Superior temporal gyrus (tissue), 1 donor: ENCODE measurements around the gene IFNGR2.
"Not testable (repeated sequence)": the region's sequence is repeated elsewhere in the genome, so short reads cannot be mapped to it uniquely, and the experiment has no call there.

Source experiments
- DNase-seq: peaks from one replicate; pipeline ENCODE4 v3.0.0-alpha.2; 2016; ENCODE audit errors: extremely low spot score

Gene IFNGR2

DNA sequence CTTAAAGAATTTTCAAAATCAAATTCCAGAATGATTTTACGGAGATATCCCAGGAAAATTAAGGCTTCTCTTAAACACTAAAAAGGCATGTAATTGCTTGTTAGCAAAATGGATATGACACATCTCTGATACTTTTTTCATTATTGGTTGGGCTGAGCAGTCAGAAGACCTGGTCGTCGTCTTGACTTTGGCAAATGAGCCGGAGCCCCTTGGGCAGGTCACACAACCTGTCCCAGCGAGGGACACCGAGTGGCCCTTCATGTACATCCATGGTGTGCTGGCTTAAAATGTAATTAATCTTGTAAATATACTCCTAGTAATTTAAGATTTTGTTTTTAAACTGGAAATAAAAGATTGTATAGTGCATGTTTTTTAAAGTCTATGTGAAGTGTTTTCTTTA lies 33.9 kb downstream of the IFNGR2 start:
- DNase-seq = no peak

DNA sequence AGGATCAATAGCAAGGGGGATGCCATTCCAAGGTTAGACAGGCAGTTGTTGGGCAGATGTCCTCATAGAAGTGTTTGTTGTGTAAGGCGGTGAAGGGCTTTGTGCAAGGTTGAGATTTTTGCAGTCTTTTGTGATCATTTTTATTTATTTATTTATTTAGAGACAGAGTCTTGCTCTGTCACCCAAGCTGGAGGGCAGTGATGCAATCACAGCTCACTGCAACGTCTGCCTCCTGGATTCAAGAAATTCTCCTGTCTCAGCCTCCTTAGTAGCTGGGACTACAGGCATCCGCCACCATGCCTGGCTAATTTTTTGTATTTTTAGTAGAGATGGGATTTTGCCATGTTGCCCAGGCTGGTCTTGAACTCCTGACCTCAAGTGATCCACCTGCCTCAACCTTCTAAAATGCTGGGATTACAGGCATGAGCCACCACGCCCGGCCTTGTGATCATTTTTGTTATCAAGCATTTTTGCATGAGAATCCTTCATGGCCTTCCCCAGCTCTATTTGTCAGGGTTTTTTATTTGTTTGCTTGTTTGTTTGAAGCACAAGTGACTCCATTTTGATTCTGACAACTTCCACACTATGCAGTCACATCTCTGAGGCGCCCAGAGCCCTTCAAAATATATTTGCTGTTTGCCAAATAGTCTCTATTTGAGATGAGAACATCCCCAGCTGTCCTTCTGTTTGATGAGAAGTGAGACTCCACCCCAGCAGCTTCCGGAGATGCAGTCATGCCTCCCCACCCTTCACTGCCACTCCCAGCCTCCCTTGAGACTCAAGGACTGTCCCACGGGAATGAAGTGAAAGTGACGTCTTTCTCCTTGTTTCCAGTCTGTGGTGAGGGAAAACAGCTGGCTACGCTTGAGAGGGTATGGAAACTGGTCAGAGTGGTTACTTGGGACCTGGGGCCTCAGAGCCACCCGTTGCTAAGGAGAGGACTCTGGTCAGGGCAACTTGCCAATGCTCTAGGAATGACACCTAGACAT lies 38.6 kb downstream of the IFNGR2 start:
- DNase-seq = no peak

DNA sequence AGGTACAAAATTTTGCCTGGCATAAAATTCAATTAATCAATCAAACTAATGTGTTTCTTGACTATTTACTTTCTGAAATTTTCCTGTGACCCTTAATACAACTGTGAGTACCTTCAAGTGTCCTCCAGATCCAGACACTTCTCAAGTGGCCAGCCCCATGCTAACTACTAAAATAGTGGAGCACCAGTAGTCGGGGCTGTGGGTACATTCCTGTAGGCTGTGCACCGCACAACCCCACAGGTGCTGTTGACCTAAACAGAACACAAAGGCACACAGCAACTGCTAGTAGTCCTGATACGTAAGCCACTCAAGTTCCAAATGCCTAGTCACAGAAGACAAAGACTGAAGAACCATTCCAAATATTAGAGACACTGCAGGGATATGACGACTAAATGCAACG lies 40.0 kb downstream of the IFNGR2 start:
- DNase-seq = no peak

DNA sequence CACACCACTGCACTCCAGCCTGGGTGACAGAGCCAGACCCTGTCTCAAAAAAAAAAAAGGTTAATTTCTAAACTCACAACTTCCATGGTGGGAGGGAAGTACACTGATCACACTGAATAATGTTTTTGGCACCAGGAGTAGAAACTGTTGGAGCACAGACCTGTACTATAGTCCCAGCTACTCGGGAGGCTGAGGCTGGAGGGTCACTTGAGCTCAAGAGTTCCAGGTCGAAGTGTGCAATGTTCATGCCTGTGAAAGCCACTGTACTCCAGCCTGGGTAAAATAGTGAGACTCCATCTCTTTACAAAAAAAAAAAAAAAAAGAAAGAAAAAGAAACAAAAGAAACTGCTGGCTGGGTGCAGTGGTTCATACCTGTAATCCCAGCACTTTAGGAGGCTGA lies 41.3 kb downstream of the IFNGR2 start:
- no peak for DNase-seq

DNA sequence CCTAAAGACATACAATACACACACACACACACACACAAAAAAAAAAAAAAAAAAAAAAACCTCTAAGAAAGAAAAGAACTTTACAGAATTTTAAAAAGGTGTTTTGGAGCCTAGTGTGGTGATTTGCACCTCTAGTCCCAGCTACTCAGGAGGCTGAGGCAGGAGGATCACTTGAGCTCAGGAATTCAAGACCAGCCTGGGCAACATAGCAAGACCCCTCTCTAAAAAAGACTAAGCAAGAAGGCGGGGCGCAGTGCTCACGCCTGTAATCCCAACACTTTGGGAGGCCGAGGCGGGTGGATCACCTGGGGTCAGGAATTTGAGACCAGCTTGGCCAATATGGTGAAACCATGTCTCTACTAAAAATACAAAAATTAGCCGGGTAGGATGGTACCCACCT lies 43.4 kb downstream of the IFNGR2 start:
- DNase-seq = not testable (repeated sequence)

DNA sequence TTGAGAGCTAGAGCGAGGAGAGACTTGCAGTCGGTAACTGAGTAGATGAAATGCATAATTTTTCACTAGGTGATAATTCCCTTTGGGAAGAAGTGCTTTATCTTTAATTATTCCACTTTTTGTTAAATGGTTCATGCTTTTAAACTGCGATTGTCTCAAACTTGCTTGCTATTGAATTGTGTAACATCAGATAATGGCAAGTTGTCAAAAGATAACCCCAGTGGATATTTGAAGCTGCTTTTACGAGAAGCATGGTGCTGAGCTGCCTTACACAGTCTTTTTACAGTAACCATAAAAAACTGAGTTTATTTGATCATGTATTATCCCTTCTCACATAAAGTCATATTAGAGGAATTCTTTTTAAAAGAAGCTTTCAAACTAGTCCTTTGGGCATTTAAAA lies 46.4 kb downstream of the IFNGR2 start:
- DNase-seq = no peak

DNA sequence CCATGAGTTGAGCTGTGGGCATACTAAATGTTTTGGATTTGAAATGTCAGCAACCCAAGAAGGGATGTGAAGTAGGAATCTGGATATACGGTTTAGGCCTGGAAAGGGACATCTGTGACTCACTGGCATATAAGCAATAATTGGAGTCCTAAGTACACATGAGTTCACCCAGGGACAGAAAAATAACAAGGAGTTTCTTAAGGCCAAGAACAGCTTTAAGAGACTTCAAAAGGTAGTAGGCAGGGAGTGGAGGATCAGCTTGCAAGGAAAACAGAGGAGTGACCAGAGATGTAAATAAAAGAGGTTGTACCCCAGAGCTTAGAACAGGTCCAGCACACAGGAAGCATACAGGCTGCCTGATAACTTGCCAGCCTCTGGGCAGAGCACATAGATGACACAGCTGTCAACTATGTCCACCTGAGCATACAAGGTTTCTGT lies 48.4 kb downstream of the IFNGR2 start:
- no peak for DNase-seq

DNA sequence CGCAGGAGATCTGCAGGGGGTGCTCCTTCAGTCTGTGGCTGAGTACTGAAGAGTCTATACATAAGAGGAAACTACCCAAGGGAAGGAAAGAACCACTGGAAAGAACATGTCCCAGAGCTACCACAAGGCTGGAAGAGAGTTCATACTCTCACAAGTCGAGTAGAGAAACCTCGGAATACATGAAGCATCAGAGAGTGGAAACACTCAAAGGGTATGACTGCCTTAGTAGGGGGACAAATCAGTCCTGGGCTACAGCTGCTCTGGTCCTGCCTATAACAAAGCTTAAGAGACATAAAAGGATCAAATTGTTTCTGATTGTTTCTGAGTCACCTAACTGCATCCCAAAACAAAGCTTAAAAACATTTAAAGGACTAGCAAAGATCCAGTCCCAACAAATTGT lies 49.1 kb downstream of the IFNGR2 start:
- no peak for DNase-seq

DNA sequence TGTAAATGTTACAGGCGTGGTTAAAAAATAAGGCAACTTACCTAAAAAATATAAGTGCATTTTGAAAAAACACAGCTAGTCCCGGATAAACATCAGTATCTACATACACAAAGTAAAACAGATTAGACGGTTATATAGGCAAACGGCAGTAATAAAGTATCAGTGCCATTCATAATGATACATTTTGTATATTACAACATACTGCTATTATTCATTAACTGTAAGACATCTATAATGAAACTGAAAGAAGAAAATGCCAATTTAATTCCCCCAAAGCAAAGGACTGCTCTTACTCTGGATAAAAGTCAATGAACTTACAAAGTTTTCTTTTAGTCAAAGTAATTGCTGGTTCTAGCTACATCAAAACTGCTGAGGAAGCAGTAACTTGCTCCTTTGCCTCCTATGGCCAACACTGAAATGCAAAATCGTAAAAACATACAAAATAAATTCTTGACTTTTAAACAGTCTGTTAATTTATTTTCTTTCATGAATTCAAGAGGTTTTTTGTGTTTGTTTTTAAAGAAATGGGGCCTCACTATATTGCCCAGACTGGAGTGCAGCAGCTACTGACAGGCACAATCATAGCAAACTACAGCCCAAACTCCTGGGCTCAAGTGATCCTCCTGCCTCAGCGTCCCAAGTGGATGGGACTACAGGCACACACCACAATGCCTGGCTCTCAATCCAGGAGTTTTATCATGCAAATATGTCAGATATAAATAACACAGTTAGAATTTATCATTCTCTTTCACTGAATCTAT lies 52.7 kb downstream of the IFNGR2 start:
- DNase-seq = no peak

DNA sequence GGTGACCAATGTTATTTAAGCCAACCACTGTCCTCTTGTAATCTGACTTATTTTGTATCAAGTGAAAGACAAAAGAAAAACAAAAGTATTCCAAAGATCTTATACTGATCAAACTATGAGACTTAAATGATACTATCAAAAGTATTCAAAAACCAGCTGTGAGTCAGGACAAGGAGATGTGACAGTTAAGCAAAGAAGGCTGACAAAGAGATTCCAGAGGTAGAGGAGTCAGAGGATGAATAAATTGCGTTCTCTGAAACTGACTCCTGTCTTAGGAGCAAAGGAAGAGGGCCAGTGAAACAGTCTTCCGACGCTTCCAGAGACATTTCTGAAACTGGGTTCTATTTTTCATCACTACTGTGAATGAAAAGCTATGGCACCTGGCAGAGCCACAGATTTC lies 55.6 kb downstream of the IFNGR2 start:
- DNase-seq = no peak

DNA sequence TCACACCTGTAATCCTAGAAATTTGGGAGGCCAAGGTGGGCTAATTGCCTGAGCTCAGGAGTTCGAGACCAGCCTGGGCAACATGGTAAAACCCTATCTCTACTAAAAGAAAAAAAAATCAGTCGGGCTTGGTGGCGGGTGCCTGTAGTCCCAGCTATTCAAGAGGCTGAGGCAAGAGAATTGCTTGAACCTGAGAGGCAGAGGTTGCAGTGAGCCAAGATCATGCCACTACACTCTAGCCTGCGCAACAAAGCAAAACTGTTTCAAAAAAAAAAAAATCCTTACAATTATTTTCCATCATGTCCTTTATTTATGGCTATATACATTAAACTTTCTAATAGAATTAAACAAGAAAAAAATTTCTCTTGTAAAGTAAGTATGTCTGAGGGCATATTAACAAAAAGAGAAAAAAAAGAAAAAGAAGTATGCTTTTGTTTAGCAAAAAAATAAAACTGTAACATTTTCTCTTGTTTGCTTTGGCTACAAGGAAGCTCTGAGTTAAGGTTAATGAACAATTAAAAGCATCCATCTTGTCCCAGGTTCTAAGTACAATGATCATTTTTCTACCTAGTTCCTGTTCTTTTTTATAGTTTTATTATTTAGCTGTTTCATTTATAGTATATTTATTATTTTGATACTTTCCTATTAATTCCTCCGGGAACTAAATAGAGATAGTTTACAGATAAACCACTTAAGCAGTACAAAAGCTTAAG lies 58.5 kb downstream of the IFNGR2 start:
- no peak for DNase-seq

DNA sequence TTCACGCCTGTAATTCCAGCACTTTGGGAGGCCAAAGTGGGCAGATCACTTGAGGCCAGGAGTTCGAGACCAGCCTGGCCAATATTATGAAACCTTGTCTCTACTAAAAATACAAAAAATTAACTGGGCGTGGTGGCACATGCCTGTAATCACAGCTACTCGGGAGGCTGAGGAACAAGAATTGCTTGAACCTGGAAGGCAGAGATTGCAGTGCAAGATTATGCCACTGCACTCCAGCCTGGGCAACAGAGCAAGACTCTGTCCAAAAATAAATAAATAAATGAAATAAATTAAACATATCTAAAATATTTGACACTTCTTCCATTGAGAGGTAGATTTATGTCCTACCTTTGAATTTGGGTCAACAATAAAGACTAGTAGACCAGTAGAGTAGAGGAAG lies 66.0 kb downstream of the IFNGR2 start:
- not testable (repeated sequence) for DNase-seq

DNA sequence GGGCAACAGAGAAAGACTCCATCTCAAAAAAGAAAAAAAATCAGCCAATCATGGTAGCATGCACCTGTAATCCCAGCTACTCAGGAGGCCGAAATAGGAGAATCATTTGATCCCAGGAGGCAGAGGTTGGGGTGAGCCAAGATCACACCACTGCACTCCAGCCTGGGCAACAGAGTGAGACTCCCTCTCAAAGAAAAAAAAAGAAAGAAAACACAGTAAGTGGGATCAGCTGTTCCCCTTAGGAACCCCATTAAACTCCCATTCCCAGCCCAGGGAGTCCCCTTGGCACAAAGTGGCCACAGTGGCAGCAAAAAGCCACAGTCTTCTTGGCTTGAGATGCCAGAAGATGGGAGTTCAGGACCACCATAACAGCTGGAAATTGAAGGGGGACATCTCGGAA lies 67.5 kb downstream of the IFNGR2 start:
- no peak for DNase-seq

DNA sequence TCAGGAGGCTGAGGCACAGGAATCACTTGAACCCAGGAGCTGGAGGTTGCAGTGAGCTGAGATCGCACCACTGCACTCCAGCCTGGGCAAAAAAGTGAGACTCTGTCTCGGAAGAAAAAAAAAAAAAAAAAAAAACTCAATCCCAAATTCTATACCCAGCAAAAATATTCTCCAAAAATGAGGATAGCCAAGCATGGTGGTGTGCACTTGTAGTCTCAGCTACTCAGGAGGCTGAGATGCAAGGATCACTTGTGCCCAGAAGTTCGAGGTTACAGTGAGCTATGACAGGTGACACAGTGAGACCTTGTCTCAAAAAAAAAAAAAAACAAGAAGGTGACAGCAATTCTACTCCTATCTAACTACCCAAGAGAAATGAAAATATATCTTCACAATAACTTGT lies 70.1 kb downstream of the IFNGR2 start:
- no peak for DNase-seq

DNA sequence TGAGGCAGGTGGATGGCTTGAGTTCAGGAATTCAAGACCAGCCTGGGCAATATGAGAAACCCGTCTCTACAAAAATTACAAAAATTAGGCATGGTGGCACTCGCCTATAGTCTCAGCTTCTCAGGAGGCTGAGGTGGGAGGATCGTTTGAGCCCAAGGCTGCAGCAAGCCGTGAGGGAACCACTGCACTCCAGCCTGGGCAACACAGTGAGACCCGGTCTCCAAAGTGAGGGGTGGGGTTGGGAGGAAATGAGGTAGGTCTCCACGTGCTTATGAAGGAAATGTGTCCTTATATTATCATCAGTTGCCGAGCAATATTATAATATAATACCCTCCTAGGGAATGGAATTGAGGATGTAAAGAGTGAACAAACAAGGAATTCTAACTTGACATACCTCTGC lies 73.9 kb downstream of the IFNGR2 start:
- no peak for DNase-seq

DNA sequence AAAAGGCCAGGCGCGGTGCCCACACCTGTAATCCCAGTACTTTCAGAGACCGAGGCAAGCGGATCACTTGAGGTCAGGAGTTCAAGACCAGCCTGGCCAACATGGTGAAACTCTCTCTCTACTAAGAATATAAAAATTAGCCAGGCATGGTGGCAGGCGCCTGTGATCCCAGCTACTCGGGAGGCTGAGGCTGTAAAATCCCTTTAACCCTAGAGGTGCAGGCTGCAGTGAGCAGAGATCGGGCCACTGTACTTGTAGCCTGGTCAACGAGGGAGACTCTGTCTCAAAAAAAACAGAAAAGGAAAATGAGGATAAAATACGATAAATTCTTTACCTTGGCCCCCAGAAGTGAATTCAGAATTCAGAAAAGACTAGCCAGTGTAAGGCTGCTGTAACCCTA lies 75.0 kb downstream of the IFNGR2 start:
- no peak for DNase-seq

DNA sequence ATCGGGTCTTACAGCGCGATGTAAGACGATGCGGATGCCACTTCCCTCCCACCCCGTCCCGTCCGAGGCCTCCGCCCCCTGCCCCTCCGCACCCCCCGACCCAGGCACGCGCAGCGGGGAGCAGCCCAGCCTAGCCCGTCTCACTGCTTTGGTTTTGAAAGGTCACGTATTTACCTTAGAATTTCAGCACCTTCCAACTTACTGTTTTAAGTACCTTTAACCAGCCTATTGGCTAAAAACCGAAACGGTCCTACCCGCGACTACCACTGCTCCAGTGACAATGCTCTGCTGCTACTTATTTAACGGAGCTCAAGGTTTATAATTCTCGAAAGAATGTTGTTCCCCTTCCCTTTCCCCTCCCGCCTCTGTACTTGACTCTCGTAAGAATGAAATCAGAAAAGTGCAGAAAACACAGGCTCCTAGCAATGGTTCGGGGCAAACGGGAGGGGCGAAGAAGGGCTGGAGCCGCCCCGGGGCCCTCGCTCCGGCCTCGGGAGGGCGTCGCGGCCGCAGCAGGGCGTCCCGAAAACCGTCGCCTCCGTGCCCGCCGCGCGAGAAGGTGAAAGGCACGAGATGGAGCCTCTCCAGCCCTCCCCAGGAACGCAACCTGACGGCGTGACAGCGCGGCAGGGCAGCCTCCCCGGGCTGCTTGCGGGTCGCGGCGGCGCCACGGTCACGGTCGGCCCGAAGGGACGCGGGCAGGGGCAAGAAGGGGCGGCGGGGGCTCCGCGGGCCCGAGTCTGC lies 75.9 kb downstream of the IFNGR2 start:
- DNase-seq = peak; percentile 35

DNA sequence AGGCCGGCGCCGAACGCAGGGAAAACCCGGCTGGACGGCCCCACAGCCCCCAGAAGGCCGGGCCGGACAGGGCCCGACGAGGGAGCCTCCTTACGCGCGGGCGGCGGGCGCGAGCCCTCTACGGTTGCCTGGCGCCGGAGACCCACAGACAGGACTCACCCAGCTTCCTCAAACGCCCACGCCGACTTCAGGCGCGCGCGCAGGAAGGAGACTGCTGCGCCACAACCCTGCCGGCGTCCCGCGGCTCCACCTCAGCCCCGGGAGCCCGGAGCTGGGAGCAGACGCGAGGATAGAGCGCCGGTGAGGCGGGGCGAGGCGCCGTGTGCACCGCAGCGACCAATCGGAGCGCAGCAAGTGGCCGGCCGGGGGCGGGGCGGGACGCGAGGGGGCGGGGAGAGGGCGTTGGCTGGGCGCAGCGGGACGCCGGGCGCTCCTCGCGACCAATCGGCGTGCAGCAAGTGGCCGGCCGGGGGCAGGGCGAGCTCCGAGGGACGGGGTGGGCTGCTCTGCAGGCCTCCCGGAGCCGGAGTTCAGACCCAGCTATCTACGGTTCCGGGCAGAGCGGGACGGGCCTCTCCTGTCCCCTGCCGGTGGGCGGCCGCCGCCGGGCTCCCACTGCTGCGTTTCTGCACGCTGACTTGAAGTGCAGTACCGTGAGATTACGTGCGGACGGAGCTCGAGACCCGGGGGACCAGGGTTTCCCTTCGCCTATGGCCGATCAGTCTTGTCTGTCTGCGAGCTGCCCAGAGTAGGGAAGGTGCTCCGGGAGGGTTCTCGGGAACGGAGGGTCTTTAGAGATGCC lies 76.7 kb downstream of the IFNGR2 start, which contains the start of gene TMEM50B:
Gene TMEM50B, minus strand, starts transcription at position 296 of the 802 bp plus-strand sequence. CDS start 11,089 bp downstream, outside the sequence.
- peak; percentile 93 for DNase-seq

DNA sequence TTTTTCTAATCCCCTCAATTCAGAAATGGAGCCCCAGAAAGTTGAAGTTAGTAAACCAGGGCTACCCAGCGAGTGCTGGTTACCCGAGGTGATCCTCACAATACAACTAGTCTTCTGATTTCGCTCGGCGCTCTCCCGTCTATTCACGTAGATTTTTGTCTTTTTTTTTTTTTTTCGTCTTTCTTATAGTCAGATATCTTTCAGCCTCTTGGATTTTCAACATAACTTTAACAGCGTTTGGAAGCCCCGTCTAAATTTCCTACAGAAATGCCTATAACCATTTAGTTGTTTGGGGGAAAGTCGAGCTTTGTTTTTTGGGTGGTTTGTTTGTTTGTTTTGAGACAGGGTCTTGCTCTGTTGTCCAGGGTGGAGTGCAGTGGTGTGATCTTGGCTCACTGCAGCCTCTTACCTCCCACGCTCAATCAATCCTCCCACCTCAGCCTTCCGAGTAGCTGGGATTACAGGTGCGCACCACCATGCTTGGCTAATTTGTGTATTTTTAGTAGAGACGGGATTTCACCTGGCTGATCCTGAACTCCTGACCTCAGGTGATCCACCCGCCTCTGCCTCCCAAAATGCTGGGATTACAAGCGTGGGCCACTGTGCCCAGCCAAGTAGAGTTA lies 77.4 kb downstream of the IFNGR2 start:
- DNase-seq = no peak

DNA sequence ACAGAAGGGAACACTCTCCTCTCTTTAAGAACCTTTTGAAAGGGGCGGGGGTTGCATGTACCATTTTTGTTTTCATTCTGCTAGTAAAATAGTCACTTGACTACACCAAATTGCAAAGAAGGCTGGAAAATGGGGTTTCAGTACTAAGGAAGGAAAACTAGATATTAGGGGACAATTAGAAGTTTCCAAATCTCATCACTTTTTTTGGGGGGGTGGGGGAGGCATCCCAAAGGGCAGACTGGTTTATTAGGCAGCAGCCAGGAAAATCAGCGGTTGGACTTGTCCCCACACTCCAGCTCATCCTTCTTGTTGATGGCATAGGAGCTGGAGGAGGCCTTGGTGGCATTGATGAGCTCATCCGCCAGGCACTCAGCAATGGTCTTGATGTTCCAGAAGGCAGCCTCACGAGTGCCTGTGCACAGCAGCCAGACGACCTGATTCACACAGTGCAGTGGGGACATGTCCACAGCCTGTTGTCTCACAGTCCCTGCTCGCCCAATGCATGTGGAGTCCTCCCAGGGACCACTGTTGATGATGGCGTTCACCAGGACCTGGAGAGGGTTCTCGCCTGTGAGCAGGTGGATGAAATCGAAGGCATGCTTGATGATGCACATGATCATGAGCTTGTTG lies 78.2 kb downstream of the IFNGR2 start:
- no peak for DNase-seq
